ENCODE data around the gene PPARA.
A peak's percentile ranks its signal among the peaks of the same experiment; 100 is the strongest.

PPARA gene

DNA sequence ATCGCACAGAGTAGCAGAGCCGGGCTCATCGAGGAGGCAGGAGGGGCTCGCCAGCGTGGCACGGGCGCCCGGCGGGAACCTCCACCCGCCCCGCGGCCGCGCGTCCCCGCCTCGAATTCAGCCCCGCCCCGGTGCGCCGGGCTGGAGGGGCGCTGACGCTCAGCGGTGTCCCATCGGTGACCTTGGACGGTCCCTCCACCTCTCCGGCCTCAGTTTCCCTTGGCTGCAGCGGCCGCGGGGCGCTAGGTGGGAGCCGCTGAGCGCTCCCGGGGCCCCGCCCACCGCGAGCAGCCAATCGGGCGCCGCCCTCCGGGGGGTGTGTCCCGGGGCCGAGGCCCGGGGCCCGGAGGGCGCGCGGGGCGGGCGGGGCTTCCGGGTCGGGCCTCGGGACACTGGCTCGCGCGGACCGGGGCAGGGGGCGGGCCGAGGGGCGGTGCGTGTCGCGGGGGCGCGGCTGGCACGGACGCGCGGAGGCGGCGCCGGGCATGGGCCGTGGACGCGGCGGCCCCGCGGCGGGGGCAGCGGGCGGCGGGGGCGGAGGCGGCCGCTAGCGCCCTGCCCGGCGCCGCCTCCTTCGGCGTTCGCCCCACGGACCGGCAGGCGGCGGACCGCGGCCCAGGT, at the start of gene PPARA:
Gene PPARA (plus strand): TSS at position 493 of the 621 bp plus-strand sequence. CDS start 47,858 bp downstream, outside the sequence.
- DNase-seq (ENCODE audit: low spot score), result peak; percentile 74

- no peak for DNase-seq (ENCODE audit: low spot score)
Measured at GRCh38 chr22:46102159-46102558, 48.2 kb upstream of the PPARA start.

- DNase-seq (ENCODE audit: low spot score), result no peak
Measured at GRCh38 chr22:46102752-46103151, 47.6 kb upstream of the PPARA start.

- no peak for DNase-seq (ENCODE audit: low spot score)
Measured at GRCh38 chr22:46103181-46103580, 47.1 kb upstream of the PPARA start.

DNA sequence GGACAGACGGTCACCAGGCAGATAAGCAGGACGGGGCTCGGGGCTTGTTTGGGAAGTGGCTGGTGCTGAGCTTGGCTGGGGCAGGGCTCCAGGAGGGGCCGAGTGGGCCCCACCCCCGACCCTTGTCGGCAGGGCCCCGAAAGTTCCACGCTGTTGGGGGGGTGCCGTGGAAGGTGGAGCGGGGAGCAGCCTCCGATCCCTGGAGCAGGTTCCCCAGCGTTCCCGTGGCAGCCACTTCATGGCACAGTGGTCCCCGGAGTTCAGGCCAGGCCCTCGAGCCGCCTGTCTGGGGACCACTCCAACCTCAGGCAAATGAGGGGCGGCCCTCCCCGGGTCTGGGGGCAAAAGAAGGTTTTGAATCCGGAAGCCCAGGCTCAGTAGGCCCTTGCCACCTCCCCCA, 46.7 kb upstream of the PPARA start:
- DNase-seq (ENCODE audit: low spot score), result no peak

GRCh38 chr22:46104170-46104880, 46.0 kb upstream of the PPARA start:
- no peak for DNase-seq (ENCODE audit: low spot score)

- no peak for DNase-seq (ENCODE audit: low spot score)
Measured at GRCh38 chr22:46104881-46105493, 45.3 kb upstream of the PPARA start.

- no peak for DNase-seq (ENCODE audit: low spot score)
Measured at GRCh38 chr22:46105494-46106278, 44.6 kb upstream of the PPARA start.

- DNase-seq (ENCODE audit: low spot score), result no peak
Measured at GRCh38 chr22:46106279-46107022, 43.9 kb upstream of the PPARA start.

GRCh38 chr22:46107089-46107664, 43.1 kb upstream of the PPARA start:
- no peak for DNase-seq (ENCODE audit: low spot score)

- no peak for DNase-seq (ENCODE audit: low spot score)
Measured at GRCh38 chr22:46107753-46108563, 42.4 kb upstream of the PPARA start.

DNA sequence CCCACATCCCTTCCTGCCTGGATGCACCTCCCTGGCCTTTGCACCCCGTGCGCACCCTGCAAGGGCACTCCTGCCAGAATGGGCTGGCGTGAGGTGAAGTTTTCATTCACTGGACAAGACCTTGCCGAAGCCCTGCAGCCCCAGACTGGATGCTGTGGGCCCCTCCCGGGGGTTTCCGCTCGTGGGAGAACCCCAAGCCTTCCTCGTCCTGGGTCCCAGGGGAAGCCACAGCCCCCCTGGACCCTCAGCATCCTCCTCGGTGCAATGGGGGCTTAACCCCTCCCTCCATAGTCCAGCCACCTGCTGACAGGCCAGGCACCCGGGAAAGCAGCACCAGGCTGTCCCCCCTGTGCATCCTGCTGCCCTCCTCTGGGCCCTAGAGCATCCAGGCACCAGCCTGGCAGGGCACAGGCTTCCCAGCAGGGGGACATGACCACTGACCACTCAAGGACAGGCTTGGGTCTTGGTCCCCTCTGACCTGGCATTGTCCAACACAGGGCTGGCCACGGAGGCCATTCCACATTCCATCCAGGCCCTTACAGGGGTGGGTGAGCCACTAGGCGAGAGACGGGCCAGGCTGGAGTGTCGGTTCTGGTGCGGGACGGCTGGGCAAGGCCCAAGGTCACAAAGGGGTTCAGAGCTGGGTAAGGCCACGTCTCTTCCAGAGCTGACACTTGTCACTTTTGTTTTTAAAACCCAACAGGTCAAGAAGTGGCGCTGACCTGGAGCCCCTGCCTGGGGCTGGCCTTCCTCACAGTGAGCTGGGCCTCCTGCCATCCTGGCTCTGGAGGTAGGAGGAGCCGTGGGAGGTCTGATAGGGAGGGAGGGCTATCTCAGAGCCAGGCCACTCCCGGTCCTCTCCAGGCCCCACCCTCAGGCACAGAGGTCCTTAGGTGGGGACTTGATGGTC, 41.5 kb upstream of the PPARA start:
- no peak for DNase-seq (ENCODE audit: low spot score)

DNA sequence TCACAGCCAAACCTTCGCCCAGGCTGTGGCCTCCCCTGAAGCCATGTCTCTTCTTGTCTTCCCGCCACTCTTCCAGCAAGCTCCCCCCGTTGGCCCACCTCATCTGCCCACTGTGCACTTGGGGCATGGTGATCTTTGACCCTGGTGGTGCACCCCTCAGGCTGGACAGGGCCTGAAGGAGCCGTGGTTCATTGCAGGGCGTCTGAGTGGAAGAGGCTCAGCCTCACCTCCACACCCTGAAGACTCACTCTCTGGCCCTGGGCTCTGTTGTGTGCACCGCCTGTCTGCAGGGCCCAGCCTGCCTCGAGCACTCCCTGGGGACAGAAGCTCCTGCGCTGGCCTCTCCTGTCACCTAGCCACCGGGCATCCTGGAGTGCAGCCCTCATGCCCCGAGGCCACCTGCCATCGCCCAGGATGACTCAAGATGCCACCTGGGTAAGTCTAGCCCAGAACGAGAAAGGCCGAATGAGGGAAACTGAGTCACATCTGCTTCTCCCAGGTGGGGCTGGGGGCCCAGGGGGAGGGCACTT, 40.8 kb upstream of the PPARA start:
- no peak for DNase-seq (ENCODE audit: low spot score)

DNA sequence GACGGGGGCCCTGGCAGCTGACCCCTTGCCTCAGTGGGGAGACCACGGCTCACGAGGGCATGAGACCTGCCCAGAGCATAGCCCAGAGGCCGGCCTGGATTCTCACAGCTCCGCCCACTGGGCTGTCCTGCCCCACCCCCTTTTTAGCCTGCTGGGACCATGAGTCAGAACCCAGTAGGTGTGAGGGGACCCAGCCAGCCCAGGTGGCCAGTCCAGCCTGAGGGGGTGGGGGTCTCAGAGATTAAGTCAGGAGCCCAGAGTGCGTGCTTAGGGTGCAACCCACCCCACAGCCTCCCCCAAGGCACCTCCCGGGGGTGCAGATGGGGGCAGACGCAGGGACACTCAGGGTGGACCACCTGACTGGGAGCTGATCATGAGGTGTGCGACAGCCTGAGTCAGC, 40.1 kb upstream of the PPARA start:
- DNase-seq (ENCODE audit: low spot score), result no peak

GRCh38 chr22:46111645-46112306, 38.5 kb upstream of the PPARA start:
- DNase-seq (ENCODE audit: low spot score), result no peak

GRCh38 chr22:46112405-46112804, 37.9 kb upstream of the PPARA start:
- no peak for DNase-seq (ENCODE audit: low spot score)

DNA sequence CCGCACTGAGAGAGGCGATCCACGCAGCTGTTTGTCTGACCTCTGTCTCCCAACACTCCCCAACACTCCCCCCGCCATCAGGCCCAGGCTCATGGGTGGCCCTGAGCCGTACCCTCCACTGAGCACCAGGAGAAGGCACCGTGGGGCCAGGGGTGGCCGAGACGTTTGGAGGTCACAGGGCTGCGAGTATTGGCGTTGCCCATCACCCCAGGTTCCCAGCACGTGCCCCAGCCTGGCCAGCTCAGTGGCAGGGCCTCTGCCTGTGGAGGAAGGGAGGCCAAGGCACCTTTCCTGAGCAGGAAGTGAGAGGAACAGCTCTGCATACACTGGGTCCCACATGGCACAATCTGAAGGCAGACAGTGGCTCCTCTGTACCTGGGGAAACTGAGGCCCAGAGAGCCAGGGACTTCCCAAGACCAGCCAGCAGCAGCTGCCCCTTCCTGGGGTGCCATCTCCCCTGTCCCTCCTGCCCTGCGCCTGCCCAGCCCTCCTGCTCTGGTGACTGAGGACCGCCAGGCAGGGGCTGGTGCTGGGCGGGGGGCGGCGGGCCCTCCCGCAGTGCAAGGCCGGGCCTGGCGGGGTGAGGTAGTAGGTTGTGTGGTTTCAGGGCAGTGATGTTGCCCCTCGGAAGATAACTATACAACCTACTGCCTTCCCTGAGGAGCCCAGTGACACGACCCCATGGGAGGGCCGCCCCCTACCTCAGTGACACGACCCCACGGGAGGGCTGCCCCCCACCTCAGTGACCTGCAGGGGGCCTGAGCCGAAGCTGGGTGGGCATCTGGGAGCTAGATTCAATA, 37.0 kb upstream of the PPARA start:
- no peak for DNase-seq (ENCODE audit: low spot score)
